Muscle layer of duodenum (tissue), 2 donors: ENCODE results near the gene GRM8.

Experiments
- H3K27ac ChIP-seq: one replicate; pipeline ENCODE4 v1.7.0; 2013; ENCODE audit warnings: mild to moderate bottlenecking, low read length
- H3K27me3 ChIP-seq: one replicate; pipeline ENCODE4 v1.7.0; 2013; ENCODE audit warnings: low read depth, mild to moderate bottlenecking, control low read depth, low read length
- H3K36me3 ChIP-seq, 2 donors: one replicate each; pipeline ENCODE4 v1.7.0; 2013; ENCODE audit warnings: low read length in 2 of 2, control low read depth in 1 of 2, mild to moderate bottlenecking in 1 of 2; ENCODE audit not compliant: insufficient read depth in 2 of 2, control insufficient read depth in 1 of 2
- H3K4me1 ChIP-seq, 2 donors: one replicate each; pipeline ENCODE4 v1.7.0; 2013; ENCODE audit warnings: low read length in 2 of 2, mild to moderate bottlenecking in 2 of 2, control low read depth in 1 of 2, moderate library complexity in 1 of 2; ENCODE audit not compliant: insufficient read depth in 2 of 2, control insufficient read depth in 1 of 2
- H3K4me3 ChIP-seq, 2 donors: one replicate each; pipeline ENCODE4 v1.7.0; 2013; ENCODE audit warnings: low read length in 2 of 2, low read depth in 1 of 2, mild to moderate bottlenecking in 1 of 2
- H3K9me3 ChIP-seq, 2 donors: one replicate each; pipeline ENCODE4 v1.7.0; 2013; ENCODE audit warnings: low read length in 2 of 2, control low read depth in 1 of 2, mild to moderate bottlenecking in 1 of 2; ENCODE audit not compliant: control insufficient read depth in 1 of 2
- donor health status: healthy.

Gene GRM8

GRCh38 chr7:127253281-127254162 is 781 bp upstream of the GRM8 start:
- Histone ChIP-seq H3K27me3 (peaks cover 41% of the 10 kb centered on the region), H3K36me3 (no peaks in the 10 kb centered on the region), H3K4me1 (peaks cover 0 to 19% of the 10 kb centered on the region in 2 donors), H3K9me3 (no peaks in the 10 kb centered on the region), H3K4me3 (peak overlapping the region; percentile 77 to 96), H3K27ac (no peak overlapping the region)

GRCh38 chr7:127252377-127252713 is 396 bp downstream of the GRM8 start:
- Histone ChIP-seq H3K36me3 (no peaks in the 10 kb centered on the region), H3K4me3 (peak overlapping the region; percentile 54 to 96), H3K27ac (no peak overlapping the region), H3K4me1 (peaks cover 0 to 19% of the 10 kb centered on the region in 2 donors), H3K27me3 (peaks cover 41% of the 10 kb centered on the region), H3K9me3 (no peaks in the 10 kb centered on the region)

DNA sequence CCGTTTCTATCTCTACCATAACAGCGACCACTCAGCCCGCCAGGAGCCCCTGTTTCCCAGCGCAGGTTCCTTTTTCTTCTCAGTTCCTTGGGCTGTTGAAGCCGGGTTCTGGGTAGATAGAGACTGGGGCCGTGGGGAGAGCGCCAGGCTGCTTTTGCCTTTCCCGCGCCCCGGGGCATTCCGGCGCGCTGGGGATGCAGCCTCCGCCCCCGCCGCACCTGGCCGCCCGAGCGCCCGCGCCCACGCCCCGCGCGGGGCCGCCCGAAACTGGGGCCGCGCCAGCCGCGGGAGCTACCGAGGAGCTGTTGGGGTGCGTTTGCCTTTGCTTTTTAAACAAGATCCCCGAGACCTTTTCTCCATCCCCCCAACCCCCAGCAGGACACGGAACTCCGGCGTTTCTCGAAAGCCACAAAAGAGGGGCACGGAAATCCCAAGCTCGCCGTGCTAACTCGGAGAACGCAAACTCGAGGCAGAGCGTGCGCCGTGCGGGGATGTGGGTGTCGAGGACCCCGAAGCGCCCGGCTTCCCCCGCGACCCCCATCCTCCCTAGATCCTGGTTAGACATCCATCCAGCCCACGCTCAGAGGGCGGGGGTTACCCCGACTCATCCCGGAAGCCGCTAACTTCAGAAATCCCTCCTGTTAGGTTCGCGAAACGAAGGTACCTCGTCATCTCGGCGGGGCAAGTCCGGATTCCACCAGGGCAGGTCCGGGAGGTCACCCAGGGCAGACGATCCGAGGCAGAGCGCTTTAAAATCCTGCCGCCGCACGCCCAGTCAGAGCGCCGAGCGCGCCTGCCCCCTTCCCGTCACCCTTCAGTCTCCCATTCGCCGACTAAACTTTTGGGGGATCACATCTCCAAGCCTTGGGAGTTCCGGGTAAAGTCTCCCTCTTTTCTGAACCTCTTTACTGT is 1.0 kb downstream of the GRM8 start:
- peaks cover 41% of the 10 kb centered on the region for H3K27me3 ChIP-seq

DNA sequence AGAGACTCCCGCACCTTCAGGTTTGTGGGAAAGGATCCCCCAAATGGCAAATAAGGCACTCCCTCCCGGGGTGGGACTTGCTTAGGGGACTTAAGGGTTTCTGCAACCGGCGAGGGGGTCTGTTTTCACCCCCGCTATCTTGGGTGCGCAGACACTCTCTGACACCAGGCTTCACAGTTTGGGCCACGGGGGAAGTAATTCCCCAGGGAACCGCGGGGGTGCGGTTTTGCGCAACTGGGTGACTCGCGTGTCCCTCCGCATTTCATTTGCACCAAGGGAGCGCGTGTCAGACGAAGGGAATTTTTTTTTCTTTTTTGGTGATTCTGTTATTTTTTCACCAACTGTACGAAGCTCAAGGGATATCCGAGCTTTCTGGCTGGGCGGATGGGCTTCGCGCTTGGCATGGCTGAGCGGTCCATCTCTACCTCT is 1.7 kb downstream of the GRM8 start:
- Histone ChIP-seq H3K27me3 (peaks cover 37% of the 10 kb centered on the region), H3K9me3 (no peaks in the 10 kb centered on the region), H3K36me3 (no peaks in the 10 kb centered on the region), H3K27ac (no peak overlapping the region), H3K4me3 (peak overlapping the region in 1 of 2 donors; percentile 42), H3K4me1 (peaks cover 0 to 19% of the 10 kb centered on the region in 2 donors)

More for the DNA sequence above, 1.0 kb downstream of the GRM8 start:
- no peak overlapping the region for H3K27ac ChIP-seq
- peak overlapping the region; percentile 54 to 96 for H3K4me3 ChIP-seq
- no peaks in the 10 kb centered on the region for H3K36me3 ChIP-seq
- H3K9me3 ChIP-seq: no peaks in the 10 kb centered on the region
- H3K4me1 ChIP-seq: peaks cover 0 to 19% of the 10 kb centered on the region in 2 donors

GRCh38 chr7:127250312-127251035 is 2.3 kb downstream of the GRM8 start:
- H3K9me3 ChIP-seq: no peaks in the 10 kb centered on the region
- H3K36me3 ChIP-seq: no peaks in the 10 kb centered on the region
- peaks cover 37% of the 10 kb centered on the region for H3K27me3 ChIP-seq
- no peak overlapping the region for H3K27ac ChIP-seq
- peak overlapping the region in 1 of 2 donors; percentile 42 for H3K4me3 ChIP-seq
- peaks cover 0 to 19% of the 10 kb centered on the region in 2 donors for H3K4me1 ChIP-seq

- Histone ChIP-seq H3K4me3 (no peak overlapping the region), H3K4me1 (peaks cover 0 to under 1% of the 10 kb centered on the region in 2 donors), H3K27ac (no peak overlapping the region), H3K27me3 (peaks cover 11% of the 10 kb centered on the region), H3K9me3 (no peaks in the 10 kb centered on the region), H3K36me3 (no peaks in the 10 kb centered on the region)
Observed at GRCh38 chr7:127245607-127246006, 7.1 kb downstream of the GRM8 start.

DNA sequence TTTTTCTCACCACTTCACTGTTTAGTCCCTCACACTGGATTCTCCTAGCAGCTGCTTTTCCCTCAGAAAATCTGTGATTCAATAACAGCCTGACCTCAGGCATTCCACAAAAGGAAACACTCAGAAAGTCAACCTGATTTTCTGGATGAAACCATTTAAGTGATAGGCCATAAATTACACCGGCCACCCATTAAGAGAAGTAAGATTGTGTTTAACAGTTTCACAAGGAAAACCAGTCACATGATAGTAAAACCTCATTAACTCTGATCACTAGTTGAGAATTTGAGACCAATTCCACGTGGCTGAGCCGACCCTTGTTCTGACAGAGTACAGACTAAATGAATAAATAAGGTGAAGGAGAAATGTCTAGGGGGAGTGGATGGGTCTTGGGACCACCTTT is 7.7 kb downstream of the GRM8 start:
- no peaks in the 10 kb centered on the region for H3K9me3 ChIP-seq
- peaks cover 5% of the 10 kb centered on the region for H3K27me3 ChIP-seq
- no peaks in the 10 kb centered on the region for H3K36me3 ChIP-seq

DNA sequence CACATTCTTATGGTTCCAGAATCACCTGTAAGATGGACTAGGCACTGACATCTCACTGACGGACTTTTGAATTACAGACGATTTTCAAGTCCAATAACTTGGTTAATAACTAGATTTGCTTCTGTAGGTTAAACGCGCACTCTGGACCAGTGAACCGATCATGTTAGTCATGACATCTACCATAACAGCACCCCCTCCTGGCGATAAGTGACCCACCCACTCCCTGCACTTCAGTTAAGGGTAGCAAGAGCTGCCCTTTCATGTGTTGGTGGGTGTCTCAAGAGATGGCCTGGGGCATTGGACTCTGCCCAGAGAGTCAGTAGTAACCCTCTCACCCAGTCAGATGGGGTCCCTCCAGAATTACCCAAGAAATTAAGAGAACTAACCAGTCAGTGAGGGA is 12.9 kb downstream of the GRM8 start:
- Histone ChIP-seq H3K4me1 (no peaks in the 10 kb centered on the region), H3K27me3 (no peaks in the 10 kb centered on the region)

More for the DNA sequence above, 7.7 kb downstream of the GRM8 start:
- no peak overlapping the region for H3K4me3 ChIP-seq
- no peak overlapping the region for H3K27ac ChIP-seq
- no peaks in the 10 kb centered on the region for H3K4me1 ChIP-seq

DNA sequence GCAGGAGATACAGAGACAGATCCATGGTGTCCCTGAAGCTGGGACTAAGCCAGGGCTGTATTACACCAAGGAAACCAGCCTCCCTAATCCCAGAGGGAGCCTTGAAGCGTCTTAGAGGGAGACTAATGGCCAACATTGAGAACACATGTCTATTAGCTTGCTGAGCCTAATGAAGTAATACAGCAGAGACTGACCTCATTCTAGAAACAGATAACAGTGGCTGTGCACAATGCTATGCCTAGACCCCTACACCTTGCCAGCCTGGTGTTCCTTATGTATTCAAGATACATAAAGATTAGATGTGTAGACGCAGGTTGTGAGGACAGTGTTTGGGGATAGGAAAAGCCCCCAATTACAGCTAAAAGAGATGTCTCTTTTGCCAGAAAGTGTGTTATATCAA is 19.1 kb downstream of the GRM8 start:
- H3K36me3 ChIP-seq: no peaks in the 10 kb centered on the region
- H3K4me3 ChIP-seq: no peak overlapping the region
- H3K27me3 ChIP-seq: no peaks in the 10 kb centered on the region
- no peaks in the 10 kb centered on the region for H3K9me3 ChIP-seq
- no peaks in the 10 kb centered on the region for H3K4me1 ChIP-seq
- no peak overlapping the region for H3K27ac ChIP-seq

More for the DNA sequence above, 12.9 kb downstream of the GRM8 start:
- Histone ChIP-seq H3K4me3 (no peak overlapping the region), H3K9me3 (no peaks in the 10 kb centered on the region), H3K27ac (no peak overlapping the region), H3K36me3 (no peaks in the 10 kb centered on the region)

- H3K27ac ChIP-seq: no peak overlapping the region
- no peaks in the 10 kb centered on the region for H3K27me3 ChIP-seq
- no peak overlapping the region for H3K4me3 ChIP-seq
- no peaks in the 10 kb centered on the region for H3K4me1 ChIP-seq
- no peaks in the 10 kb centered on the region for H3K36me3 ChIP-seq
- H3K9me3 ChIP-seq: no peaks in the 10 kb centered on the region
Observed at GRCh38 chr7:127231415-127231814, 21.3 kb downstream of the GRM8 start.
